GM12878 (cell line): Measurements from ENCODE around the gene EIF3B. TPM values are rescaled to one million over a fixed set of nuclear protein-coding genes. Genes with fewer than 3 reads are reported as not detected.

ENCODE experiments used
- ATAC-seq: fragments of 200-7000 bp; cut with Tn5 transposase; 3 replicates; pipeline ENCODE4 v1.9.1; 2020; ENCODE audit warnings: mild to moderate bottlenecking, moderate library complexity
- BruUV-seq: library from RNA; stranded (reverse); fragments of 400-500 nt; replicated peaks from 2 replicates; lab custom pipeline; 2021; lab: Mats Ljungman, UMichigan
- CTCF ChIA-PET: fragments of 300-600 bp; sonication (Branson Sonifier 250); formaldehyde crosslinking; extraction: SDS; loops from one replicate; lab custom pipeline; 2021; ENCODE audit warnings: inconsistent platforms; lab: Yijun Ruan, JAX
- POLR2A ChIA-PET: fragments of 350-600 bp; formaldehyde crosslinking; extraction: SDS; loops from one replicate; lab custom pipeline; 2021; ENCODE audit warnings: inconsistent platforms; lab: Charles Lee
- RAD21 ChIA-PET: fragments of 300-600 bp; sonication (Branson Sonifier 250); formaldehyde crosslinking; loops from one replicate; lab custom pipeline; 2023; ENCODE audit warnings: antibody characterized with exemption; ENCODE audit not compliant: unreplicated experiment; lab: Charles Lee
- SMC1A ChIA-PET: fragments of 300-600 bp; sonication (Branson Sonifier 250); formaldehyde crosslinking; loops from one replicate; lab custom pipeline; 2023; ENCODE audit not compliant: unreplicated experiment, uncharacterized antibody; lab: Charles Lee
- DNase-seq: peaks from one replicate; pipeline ENCODE4 v3.0.0-alpha.2; 2011; ENCODE audit warnings: low read depth, low spot score
- FAIRE-seq: peaks from 3 replicates; lab custom pipeline; 2011; peaks lifted over from hg19 to GRCh38; lab: Jason Lieb, UNC
- H2AFZ ChIP-seq: 2 replicates; pipeline ENCODE4 v1.6.0; 2011; ENCODE audit warnings: low read depth, low read length, control low read depth; ENCODE audit not compliant: control insufficient read depth
- H3K27ac ChIP-seq: 2 replicates; pipeline ENCODE4 v1.5.1; 2011; ENCODE audit warnings: control low read depth; ENCODE audit not compliant: control insufficient read depth, insufficient read depth
- H3K27me3 ChIP-seq, 2 experiments: replicated peaks in 1 of 2; 2 replicates each; pipeline versions ENCODE4 v1.6.0 to v1.6.1; 2011; ENCODE audit warnings: low read length in 1 of 2; ENCODE audit not compliant: control insufficient read depth in 2 of 2, insufficient read depth in 2 of 2
- H3K36me3 ChIP-seq, 2 experiments: 2 replicates each; pipeline ENCODE4 v1.5.1; 2011; ENCODE audit warnings: low read length in 1 of 2; ENCODE audit not compliant: control insufficient read depth in 2 of 2, insufficient read depth in 2 of 2
- H3K4me1 ChIP-seq: 2 replicates; pipeline ENCODE4 v1.6.1; 2011; ENCODE audit warnings: mild to moderate bottlenecking, low read length, moderate library complexity, mixed read lengths; ENCODE audit not compliant: control insufficient read depth, insufficient read depth
- H3K4me2 ChIP-seq: 2 replicates; pipeline ENCODE4 v1.6.0; 2011; ENCODE audit warnings: control low read depth; ENCODE audit not compliant: control insufficient read depth, insufficient read depth
- H3K4me3 ChIP-seq: fragments of 200-600 bp; sonication (generic); 2 replicates; pipeline ENCODE4 v1.5.1; 2016
- H3K79me2 ChIP-seq: 2 replicates; pipeline ENCODE4 v1.6.0; 2011; ENCODE audit warnings: low read length; ENCODE audit not compliant: control insufficient read depth, insufficient read depth
- H3K9ac ChIP-seq: 2 replicates; pipeline ENCODE4 v1.8.0; 2011; ENCODE audit warnings: low read length, control low read depth, mixed read lengths; ENCODE audit not compliant: control insufficient read depth, insufficient read depth
- H3K9me3 ChIP-seq: replicated peaks from 3 replicates; pipeline ENCODE4 v1.5.1; 2011; ENCODE audit warnings: mild to moderate bottlenecking, low read length; ENCODE audit not compliant: control insufficient read depth, insufficient read depth
- H4K20me1 ChIP-seq: 2 replicates; pipeline ENCODE4 v1.6.0; 2011; ENCODE audit not compliant: control insufficient read depth, insufficient read depth
- POLR2A ChIP-seq: IDR thresholded peaks from 2 replicates; pipeline ENCODE4 v1.6.1; 2011; ENCODE audit warnings: low read depth, mild to moderate bottlenecking, low read length
- whole genome bisulfite sequencing: methylation state at CpG from one replicate; pipeline ENCODE4 v1.1.6; 2016; ENCODE audit warnings: low lambda C conversion rate; ENCODE audit not compliant: insufficient replicate concordance, insufficient coverage; ENCODE audit errors: missing lambda C conversion rate; 5-methylcytosine and 5-hydroxymethylcytosine counted together
- in situ Hi-C: fragments of 300-500 bp; cut with MboI; formaldehyde crosslinking; loops from 9 replicates; pipeline ENCODE4 v1.14.3; 2018; ENCODE audit warnings: mixed read lengths
- intact Hi-C: fragments of 100-400 bp; cut with micrococcal nuclease; formaldehyde crosslinking; loops from one replicate; pipeline ENCODE4 v1.14.2; 2022; ENCODE audit not compliant: unreplicated experiment
- polyA plus RNA-seq, 11 experiments: library from polyadenylated mRNA; depleted of rRNA in 4 of 11; unstranded in 6 of 11; stranded (reverse) in 5 of 11; fragments of >200 nt; fragmentation: Nextera tagmentation in 4 of 11; fragmentation: Illumina TruSeq in 1 of 11; extraction: Ambion mirVana in 4 of 11; extraction: Trizol in 1 of 11; gene quantifications; 1 replicate in 1 of 11; 2 replicates in 10 of 11; pipeline versions ENCODE4 v1.2.1 to v1.2.3, GENCODE V29; 2011 to 2016; ENCODE audit warnings: inconsistent platforms in 2 of 11, missing spikeins in 2 of 11, low read depth in 1 of 11
- total RNA-seq, 4 experiments: library from RNA; depleted of rRNA in 3 of 4; stranded (reverse); fragments of >200 nt in 3 of 4; fragmentation: Illumina TruSeq in 1 of 4; extraction: Trizol in 1 of 4; gene quantifications; 2 replicates each; pipeline versions ENCODE4 v1.2.1 to v1.2.3, GENCODE V29; 2013 to 2021
- TF ChIP-seq, protein P1 (sequence below), 3 experiments: IDR thresholded peaks in 2 of 3; conservative IDR thresholded peaks in 1 of 3; 2 replicates each; pipeline ENCODE4 v1.5.1; 2011; ENCODE audit warnings: low read depth in 3 of 3, low read length in 3 of 3, mild to moderate bottlenecking in 3 of 3, control low read depth in 2 of 3, moderate library complexity in 2 of 3, inconsistent platforms in 1 of 3, mixed read lengths in 1 of 3; ENCODE audit not compliant: control insufficient read depth in 2 of 3, insufficient read depth in 1 of 3; ENCODE audit errors: extremely low read depth in 1 of 3

EIF3B gene
- total and polyA plus RNA-seq, 10 of the 15 experiments (the other 5 are each of a cell fraction or from before 2014, with no cell fraction given): 17.6 to 275 (median 153) TPM

DNA sequence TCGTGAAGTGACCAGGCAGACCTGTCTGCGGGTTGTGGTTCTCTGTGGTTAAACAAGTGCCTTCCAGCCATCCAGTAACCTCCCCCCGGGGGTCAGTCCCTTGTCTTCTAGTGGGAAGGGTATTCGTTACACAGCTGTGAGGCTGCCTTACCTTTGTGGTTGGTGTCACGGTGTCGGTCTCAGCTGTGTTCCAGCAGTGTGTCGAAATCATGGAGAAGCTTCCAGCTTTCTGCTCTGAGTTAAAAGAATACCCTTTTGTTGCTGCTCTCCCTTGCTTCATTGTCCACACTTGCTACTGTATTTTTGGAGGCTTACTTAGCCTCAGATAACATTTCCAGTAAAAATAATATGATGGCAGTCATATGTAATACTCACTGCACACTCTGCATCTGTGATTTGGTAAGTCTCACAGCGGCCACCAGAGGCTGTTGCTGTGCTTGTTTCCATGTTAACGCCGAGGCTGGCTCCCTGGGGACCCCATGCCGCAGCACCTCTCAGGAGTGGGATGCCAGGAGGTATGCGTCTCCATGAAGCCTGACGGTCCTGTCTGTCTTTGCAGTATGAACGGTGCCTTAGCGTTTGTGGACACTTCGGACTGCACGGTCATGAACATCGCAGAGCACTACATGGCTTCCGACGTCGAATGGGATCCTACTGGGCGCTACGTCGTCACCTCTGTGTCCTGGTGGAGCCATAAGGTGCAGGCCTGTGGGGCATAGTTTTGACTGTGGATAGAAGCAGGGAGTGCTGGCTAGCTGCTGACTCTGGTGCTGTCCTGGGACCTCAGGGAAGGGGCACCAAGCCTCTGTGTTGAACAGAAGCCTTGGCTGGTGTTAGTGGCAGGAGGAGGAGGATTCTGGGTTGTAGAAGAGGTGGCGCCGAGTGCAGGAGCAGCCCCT, 20.5 kb downstream of the EIF3B start:
- in situ Hi-C loops: no loop called here
- ChIA-PET CTCF (no interaction called here), POLR2A (no interaction called here), SMC1A (no interaction called here), RAD21 (no interaction called here)
- Histone ChIP-seq H3K9ac (no peak overlapping the region), H3K4me1 (no peaks in the 10 kb centered on the region), H3K27me3 (no peaks in the 10 kb centered on the region), H2AFZ (no peak overlapping the region), H3K4me3 (no peak overlapping the region), H4K20me1 (peaks cover 2% of the 10 kb centered on the region), H3K36me3 (peaks cover 54 to 65% of the 10 kb centered on the region in 2 experiments), H3K4me2 (no peak overlapping the region), H3K27ac (no peak overlapping the region), H3K79me2 (no peaks in the 10 kb centered on the region), H3K9me3 (no peaks in the 10 kb centered on the region)
- DNase-seq (no peak), ATAC-seq (no peak), FAIRE-seq (no peak)
- peak; percentile 62 for TF ChIP-seq POLR2A
- TF ChIP-seq, protein P1, sequence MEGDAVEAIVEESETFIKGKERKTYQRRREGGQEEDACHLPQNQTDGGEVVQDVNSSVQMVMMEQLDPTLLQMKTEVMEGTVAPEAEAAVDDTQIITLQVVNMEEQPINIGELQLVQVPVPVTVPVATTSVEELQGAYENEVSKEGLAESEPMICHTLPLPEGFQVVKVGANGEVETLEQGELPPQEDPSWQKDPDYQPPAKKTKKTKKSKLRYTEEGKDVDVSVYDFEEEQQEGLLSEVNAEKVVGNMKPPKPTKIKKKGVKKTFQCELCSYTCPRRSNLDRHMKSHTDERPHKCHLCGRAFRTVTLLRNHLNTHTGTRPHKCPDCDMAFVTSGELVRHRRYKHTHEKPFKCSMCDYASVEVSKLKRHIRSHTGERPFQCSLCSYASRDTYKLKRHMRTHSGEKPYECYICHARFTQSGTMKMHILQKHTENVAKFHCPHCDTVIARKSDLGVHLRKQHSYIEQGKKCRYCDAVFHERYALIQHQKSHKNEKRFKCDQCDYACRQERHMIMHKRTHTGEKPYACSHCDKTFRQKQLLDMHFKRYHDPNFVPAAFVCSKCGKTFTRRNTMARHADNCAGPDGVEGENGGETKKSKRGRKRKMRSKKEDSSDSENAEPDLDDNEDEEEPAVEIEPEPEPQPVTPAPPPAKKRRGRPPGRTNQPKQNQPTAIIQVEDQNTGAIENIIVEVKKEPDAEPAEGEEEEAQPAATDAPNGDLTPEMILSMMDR (IDR thresholded peaks at IDR 0.05 in 2 of 3, conservative IDR thresholded peaks at IDR 0.05 in 1 of 3; ENCODE audit: control insufficient read depth in 2 of 3, extremely low read depth in 1 of 3, insufficient read depth in 1 of 3, low read depth in 3 of 3, low read length in 3 of 3): no peak
- intact Hi-C loops: no loop called here
- WGBS: 93% methylated on average over 26 of the region's 26 CpGs
- BruUV-seq: no TSS peak
